Measurements from ENCODE around the gene CMPK2. TPM values are rescaled to one million over a fixed set of nuclear protein-coding genes. Genes with fewer than 3 reads are reported as not detected.

The CMPK2 gene
- total RNA-seq, 4 donors from 2014 or later = 2.9 to 9.7 (median 8.0) TPM

- Histone ChIP-seq H3K9me3 (peaks cover 0 to 57% of the 10 kb centered on the region in 2 donors), H3K27me3 (no peaks in the 10 kb centered on the region), H3K4me3 (no peak overlapping the region), H3K27ac (no peak overlapping the region), H3K36me3 (no peaks in the 10 kb centered on the region), H3K4me1 (no peaks in the 10 kb centered on the region)
- TF ChIP-seq POLR2A (IDR thresholded peaks at IDR 0.05) = no peak
- TF ChIP-seq, protein P1, sequence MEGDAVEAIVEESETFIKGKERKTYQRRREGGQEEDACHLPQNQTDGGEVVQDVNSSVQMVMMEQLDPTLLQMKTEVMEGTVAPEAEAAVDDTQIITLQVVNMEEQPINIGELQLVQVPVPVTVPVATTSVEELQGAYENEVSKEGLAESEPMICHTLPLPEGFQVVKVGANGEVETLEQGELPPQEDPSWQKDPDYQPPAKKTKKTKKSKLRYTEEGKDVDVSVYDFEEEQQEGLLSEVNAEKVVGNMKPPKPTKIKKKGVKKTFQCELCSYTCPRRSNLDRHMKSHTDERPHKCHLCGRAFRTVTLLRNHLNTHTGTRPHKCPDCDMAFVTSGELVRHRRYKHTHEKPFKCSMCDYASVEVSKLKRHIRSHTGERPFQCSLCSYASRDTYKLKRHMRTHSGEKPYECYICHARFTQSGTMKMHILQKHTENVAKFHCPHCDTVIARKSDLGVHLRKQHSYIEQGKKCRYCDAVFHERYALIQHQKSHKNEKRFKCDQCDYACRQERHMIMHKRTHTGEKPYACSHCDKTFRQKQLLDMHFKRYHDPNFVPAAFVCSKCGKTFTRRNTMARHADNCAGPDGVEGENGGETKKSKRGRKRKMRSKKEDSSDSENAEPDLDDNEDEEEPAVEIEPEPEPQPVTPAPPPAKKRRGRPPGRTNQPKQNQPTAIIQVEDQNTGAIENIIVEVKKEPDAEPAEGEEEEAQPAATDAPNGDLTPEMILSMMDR (IDR thresholded peaks at IDR 0.05) = no peak
- intact Hi-C loops (cut with DNase I; ENCODE audit: low total_unique reads) = no loop called here
- DNase-seq = no peak
These were observed 20.4 kb downstream of the CMPK2 start for GRCh38 chr2:6845312-6845711.

- no peak for DNase-seq
- H3K9me3 ChIP-seq = peaks cover 0 to 38% of the 10 kb centered on the region in 2 donors
- intact Hi-C loops (cut with DNase I; ENCODE audit: low total_unique reads) = no loop called here
- H3K27ac ChIP-seq = no peak overlapping the region
- H3K4me1 ChIP-seq = no peaks in the 10 kb centered on the region
- no peaks in the 10 kb centered on the region for H3K27me3 ChIP-seq
- no peak for TF ChIP-seq POLR2A (IDR thresholded peaks at IDR 0.05)
- TF ChIP-seq, protein P1 (IDR thresholded peaks at IDR 0.05) = no peak
- no peaks in the 10 kb centered on the region for H3K36me3 ChIP-seq
- H3K4me3 ChIP-seq = no peak overlapping the region
These were observed 24.0 kb downstream of the CMPK2 start for GRCh38 chr2:6841537-6842287.

DNA sequence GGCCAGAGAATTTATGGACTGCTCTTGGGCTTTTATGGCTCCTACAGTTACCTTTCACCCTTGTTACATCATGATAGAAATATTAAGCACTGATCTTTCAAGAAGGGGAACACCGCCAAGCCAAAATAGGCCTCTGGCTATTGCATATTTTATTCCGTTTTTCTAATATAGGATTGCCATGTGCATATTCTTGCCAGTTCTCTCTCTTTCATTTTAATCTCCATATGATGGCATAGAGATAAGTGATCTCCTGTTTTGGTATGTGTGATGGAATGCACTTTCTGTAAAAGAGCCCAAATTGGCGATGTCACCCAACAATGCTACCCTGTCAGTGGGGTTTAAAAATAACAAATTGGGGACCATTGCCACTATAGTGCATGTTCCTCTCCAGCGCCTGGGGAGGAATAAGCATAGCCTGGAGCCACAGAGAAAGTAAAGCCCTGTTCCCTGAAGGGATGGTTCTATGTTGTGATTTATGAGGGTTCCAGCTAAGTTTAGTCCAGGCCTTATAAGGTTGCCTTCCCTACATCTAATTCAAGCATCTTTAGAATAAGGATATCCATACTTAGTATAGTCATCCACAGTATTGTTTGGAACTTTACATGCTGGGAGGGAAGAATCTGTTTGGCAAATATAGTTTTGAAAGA, 26.9 kb downstream of the CMPK2 start:
- Histone ChIP-seq H3K4me3 (no peak overlapping the region), H3K9me3 (peaks cover 0 to 10% of the 10 kb centered on the region in 2 donors), H3K36me3 (no peaks in the 10 kb centered on the region), H3K27ac (no peak overlapping the region), H3K4me1 (no peaks in the 10 kb centered on the region), H3K27me3 (no peaks in the 10 kb centered on the region)
- no peak for DNase-seq
- intact Hi-C loops (cut with DNase I; ENCODE audit: low total_unique reads) = no loop called here
- TF ChIP-seq, protein P1 (IDR thresholded peaks at IDR 0.05) = no peak
- TF ChIP-seq POLR2A (IDR thresholded peaks at IDR 0.05) = no peak

DNA sequence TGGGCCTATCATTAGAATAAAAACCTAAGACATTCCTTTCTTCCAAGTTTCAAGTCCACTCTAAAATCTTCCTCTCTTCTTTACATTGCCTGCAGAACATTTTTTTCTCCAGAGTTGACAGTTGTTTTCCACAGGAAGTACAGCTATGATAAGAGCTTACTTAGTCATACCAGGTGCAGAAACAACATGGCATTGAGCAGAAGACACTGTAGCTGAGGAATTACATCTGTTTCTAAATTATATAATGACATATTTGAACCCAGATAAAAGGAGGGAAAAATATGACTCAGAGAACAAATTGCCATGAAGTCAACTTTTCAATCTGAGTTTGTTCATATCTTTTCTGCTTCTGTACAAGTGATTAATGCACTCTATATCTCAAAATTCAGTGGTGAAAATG, 30.2 kb downstream of the CMPK2 start:
- Histone ChIP-seq H3K4me1 (no peaks in the 10 kb centered on the region), H3K27me3 (no peaks in the 10 kb centered on the region), H3K36me3 (no peaks in the 10 kb centered on the region), H3K27ac (no peak overlapping the region), H3K4me3 (no peak overlapping the region), H3K9me3 (peaks cover 0 to under 1% of the 10 kb centered on the region in 2 donors)
- intact Hi-C loops (cut with DNase I; ENCODE audit: low total_unique reads) = no loop called here
- TF ChIP-seq, protein P1 (IDR thresholded peaks at IDR 0.05) = no peak
- no peak for TF ChIP-seq POLR2A (IDR thresholded peaks at IDR 0.05)
- no peak for DNase-seq

DNA sequence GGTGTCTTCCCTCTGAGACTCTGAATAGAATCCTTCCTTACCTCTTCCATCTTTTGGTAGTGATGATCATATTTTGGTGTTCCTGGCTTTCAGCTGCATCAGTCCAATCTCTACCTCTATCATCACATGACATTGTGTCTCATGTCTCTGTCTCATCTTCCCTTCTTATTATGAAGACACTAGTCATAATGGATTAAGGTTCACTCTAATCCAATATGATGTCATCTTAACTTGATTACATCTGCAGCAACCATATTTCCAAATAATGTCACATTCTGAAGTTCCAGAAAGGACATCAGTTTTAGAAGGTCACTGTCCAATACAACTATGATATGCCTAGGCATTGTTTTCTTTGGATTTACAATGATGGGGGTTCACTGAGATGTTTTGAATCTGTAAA, 31.5 kb downstream of the CMPK2 start:
- intact Hi-C loops (cut with DNase I; ENCODE audit: low total_unique reads) = no loop called here
- no peaks in the 10 kb centered on the region for H3K9me3 ChIP-seq

More for the DNA sequence above, 31.5 kb downstream of the CMPK2 start:
- Histone ChIP-seq H3K27me3 (no peaks in the 10 kb centered on the region), H3K36me3 (no peaks in the 10 kb centered on the region), H3K27ac (no peak overlapping the region), H3K4me3 (no peak overlapping the region), H3K4me1 (no peaks in the 10 kb centered on the region)
- DNase-seq = no peak
- no peak for TF ChIP-seq POLR2A (IDR thresholded peaks at IDR 0.05)
- TF ChIP-seq, protein P1 (IDR thresholded peaks at IDR 0.05) = no peak

Measured in uterus (tissue), 4 donors.